HG03571 (cell line): ENCODE measurements around the gene CCL4.
"Not testable (repeated sequence)": the region's sequence is repeated elsewhere in the genome, so short reads cannot be mapped to it uniquely, and the experiment has no call there.

ENCODE experiments used
- ATAC-seq: cut with Tn5 transposase; IDR thresholded peaks from one replicate; pipeline ENCODE4 v1.9.1; 2021; ENCODE audit not compliant: unreplicated experiment

Gene CCL4

GRCh38 chr17:36115649-36115977, 12.0 kb downstream of the CCL4 start:
- not testable (repeated sequence) for ATAC-seq

- ATAC-seq: no peak
Measured at GRCh38 chr17:36117505-36118382, 14.1 kb downstream of the CCL4 start.

DNA sequence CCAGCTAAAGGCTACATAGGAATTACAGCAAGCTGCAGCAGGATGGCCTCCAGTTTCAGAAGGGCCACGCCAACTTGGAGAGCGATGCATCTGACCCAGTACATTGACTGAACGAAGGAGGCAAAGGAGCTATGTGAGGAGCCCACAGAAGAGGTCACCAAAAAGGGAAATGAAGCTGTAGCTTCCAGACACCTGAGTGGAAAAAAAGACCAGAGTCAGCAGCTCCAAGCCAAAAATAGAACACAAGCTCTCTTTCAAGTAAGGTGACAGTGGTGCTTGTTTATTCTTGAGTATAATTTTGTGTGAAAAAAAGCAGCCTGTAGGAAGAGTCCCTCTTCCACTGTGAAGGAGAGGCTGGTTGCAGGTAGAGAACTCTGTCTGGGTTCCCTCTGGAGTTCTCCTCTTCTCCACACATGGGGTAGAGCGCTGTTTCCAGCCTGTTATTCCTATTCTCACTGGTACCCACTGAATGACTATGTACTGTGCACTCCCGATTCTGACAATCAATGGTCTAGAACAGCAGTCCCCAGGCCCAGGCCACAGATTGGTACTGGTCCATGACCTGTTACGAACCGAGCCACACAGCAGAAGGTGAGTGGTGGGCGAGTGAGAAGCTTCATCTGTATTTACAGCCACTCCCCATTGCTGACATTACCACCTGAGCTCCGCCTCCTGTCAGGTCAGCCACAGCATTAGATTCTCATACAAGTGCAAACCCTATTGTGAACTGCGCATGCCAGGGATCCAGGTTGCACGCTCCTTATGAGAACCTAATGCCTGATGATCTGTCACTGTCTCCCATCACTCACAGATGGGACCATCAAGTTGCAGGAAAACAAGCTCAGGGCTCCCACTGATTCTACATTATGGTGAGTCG, 15.1 kb downstream of the CCL4 start:
- ATAC-seq: no peak

- no peak for ATAC-seq
Measured at GRCh38 chr17:36120221-36120620, 16.6 kb downstream of the CCL4 start.

DNA sequence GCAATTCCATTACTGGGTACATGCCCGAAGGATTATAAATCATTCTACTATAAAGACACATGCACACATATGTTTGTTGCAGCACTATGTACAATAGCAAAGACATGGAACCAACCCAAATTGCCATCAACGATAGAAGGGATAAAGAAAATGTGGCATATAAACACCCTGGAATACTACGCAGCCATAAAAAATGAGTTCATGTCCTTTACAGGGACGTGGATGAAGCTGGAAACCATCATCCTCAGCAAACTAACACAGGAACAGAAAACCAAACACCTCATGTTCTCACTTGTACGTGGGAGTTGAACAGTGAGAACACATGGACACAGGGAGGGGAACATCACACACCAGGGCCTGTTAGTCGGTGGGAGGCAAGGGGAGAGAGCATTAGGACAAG, 17.5 kb downstream of the CCL4 start:
- ATAC-seq: not testable (repeated sequence)

DNA sequence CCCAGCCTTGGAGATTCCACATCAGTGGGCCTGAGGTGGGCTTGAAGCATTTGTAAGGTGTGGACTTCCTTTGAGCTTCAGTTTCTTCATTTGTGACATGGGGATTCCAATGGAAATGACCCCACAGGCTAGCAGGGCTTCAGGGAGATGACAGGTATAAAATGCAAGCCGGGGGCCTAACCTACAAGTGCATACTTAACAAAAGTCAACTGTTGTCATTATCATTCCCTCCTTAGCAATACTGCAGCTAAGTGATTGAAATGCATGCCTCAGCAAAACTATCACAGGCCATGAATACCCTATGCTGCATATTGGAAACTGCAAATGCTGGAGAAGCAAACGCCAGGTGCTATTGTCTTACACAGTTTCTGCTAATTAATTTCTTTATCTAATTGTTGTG, 19.8 kb downstream of the CCL4 start:
- no peak for ATAC-seq

DNA sequence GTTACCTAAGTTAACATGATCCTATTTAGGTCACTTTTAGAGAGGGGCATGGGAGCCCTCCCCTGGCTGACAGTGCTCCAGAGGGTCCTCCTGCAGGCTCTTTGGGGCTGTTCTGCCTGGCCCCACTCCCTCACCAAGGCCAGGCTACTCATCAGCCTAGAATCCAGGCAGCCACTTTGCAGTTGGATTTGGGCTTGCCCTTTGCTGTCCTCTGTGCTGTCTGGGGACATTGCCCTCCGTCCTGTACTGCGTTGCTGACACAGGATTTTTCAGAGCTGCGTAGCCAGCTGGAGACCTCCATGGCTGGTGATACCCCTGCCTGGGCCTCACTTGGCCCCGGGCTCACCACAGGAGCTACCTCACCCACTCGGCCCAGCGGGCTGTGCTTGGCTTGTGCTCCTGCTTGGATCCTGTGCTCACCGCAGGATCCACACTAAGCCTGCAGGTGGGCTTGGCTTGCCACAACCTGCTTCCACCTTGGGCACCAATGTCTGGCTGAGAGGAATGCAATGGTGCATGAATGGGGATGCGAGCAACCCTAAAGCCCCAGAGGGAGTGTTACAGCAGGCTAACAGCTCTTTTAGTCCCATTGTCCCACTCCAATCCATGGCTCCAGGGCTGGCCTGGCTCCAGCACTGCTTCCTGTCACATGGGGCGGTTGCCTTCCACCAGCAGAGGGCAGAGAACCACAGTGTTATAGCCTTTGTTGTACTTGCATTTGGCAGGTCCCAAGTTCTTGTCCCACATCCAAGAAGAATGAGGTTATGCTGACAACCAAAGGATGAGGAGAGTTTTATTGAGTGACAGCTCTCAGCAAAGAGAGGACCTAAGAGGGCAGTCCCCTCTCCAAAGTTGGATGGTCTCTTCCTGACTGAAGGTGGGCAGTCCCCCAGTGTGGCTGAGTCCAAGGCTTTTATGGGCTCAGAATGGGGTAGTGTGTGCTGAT, 21.5 kb downstream of the CCL4 start:
- no peak for ATAC-seq

- no peak for ATAC-seq
Measured at GRCh38 chr17:36127199-36127893, 23.7 kb downstream of the CCL4 start.

- ATAC-seq: no peak
Measured at GRCh38 chr17:36127911-36128310, 24.3 kb downstream of the CCL4 start.

GRCh38 chr17:36128411-36128978, 24.9 kb downstream of the CCL4 start:
- no peak for ATAC-seq

DNA sequence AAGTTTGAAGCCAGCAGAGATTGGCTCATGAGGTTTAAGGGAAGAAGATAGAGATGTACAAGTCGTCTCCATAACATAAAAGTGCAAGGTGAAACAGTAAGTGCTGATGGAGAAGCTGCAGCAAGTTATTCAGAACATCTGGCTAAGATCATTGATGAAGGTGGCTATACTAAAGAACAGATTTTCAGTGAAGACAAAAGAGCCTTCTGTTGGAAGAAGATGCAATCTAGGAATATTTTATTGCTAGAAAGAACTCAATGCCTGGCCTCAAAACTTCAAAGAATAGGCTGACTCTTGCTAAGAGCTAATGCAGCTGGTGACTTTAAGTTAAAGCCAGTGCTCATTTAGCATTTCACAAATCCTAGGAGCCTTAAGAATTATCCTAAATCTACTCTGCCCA, 26.0 kb downstream of the CCL4 start:
- ATAC-seq: no peak

DNA sequence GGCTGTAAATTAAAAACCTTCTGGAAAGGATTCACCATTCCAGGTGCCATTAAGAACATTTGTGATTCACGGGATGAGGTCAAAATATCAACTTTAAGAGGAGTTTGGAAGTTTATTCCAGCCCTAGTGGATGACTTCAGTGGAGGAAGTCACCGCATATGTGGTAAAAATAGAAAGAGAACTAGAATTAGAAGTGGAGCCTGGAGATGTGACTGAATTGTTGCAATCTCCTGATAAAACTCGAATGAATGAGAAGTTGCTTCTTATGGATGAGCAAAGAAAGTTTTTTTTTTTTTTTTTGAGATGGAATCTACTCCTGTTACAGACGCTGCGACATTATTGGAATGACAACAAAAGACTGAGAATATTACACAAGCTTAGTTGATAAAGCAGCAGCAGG, 26.7 kb downstream of the CCL4 start:
- no peak for ATAC-seq

GRCh38 chr17:36131421-36131820, 27.8 kb downstream of the CCL4 start:
- ATAC-seq: no peak

GRCh38 chr17:36131931-36132330, 28.3 kb downstream of the CCL4 start:
- ATAC-seq: no peak

DNA sequence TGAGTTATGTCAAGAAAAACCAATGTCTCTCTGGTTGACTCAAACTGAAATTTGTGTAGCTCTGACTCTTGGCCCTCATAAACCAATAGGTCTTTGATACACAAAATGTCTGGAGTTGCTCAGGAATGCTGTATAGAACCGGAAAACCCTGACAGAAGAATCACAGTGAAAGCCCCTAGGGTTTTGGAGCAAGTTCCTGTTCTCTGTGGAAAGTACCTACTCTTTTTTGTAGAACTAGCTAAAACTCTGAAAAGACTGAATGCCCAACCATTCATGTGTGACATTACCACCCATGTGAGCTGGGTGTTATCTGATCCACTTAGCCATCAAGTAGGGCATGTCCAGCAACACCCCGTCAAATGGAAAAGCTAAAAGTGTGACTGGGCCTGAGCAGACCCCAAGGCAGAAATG, 28.8 kb downstream of the CCL4 start:
- no peak for ATAC-seq

- no peak for ATAC-seq
Measured at GRCh38 chr17:36133602-36134236, 30.1 kb downstream of the CCL4 start.

DNA sequence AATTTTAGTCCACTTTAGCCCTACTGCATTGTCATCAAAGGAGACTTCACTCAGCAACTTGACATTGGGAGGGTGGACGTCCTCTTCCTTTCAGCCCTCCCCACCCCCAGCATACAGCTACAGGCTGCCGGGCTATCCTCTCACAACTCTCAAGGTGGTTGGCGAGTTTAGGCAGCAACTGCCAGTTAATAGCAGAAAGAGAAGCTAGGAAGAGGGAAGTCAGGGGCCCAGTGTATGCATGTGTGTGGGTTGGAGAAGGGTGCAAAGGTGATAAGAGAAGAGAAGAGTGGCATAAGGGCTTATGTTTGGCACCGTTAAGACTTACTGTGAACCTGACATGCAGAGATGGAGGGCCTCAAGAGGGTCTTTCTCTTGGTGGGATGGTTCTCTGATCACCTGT, 31.8 kb downstream of the CCL4 start:
- ATAC-seq: no peak

DNA sequence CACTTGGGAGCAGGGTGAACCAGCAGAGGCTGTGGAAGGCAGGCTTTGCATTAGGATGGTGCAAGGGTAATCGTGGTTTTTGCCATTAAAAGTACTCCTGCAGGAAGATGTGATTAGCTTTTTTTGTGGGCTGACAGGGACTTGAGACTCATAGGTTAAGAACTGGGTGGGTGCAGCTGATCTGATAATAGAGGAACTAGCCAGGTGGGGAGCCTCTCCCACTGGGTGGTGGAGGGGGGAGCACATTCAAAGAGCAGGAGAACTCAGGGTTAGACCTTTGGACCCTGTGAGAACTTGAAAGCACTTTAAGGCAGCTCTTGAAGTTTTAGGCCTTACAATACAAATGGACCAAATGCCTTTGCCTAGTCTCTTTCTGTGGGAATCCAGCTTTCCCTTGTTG, 32.4 kb downstream of the CCL4 start:
- no peak for ATAC-seq

GRCh38 chr17:36136439-36136838, 32.8 kb downstream of the CCL4 start:
- ATAC-seq: no peak

GRCh38 chr17:36142235-36142634, 38.6 kb downstream of the CCL4 start:
- no peak for ATAC-seq
